ENCODE data around the gene TFCP2.

DNA sequence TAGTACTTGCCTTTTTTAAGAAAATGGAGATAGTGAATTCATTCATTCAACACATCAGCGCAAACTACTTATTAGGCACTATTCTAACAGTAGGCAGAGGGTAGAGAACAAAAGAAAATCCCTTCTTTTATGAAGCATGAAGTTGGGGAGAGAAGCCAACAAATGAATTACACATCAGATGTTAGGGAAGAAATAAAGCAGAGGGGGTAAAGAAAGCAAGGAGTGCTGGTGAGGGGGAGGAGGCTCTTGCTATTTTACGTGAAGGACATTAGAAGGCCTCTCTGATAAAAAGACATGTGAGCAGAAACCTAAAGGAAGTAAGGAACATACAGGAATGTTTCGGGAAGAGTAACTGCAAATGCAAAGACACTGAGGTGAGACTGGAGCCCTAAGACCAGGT is 22.2 kb downstream of the TFCP2 start:
- TF ChIP-seq, protein P1, sequence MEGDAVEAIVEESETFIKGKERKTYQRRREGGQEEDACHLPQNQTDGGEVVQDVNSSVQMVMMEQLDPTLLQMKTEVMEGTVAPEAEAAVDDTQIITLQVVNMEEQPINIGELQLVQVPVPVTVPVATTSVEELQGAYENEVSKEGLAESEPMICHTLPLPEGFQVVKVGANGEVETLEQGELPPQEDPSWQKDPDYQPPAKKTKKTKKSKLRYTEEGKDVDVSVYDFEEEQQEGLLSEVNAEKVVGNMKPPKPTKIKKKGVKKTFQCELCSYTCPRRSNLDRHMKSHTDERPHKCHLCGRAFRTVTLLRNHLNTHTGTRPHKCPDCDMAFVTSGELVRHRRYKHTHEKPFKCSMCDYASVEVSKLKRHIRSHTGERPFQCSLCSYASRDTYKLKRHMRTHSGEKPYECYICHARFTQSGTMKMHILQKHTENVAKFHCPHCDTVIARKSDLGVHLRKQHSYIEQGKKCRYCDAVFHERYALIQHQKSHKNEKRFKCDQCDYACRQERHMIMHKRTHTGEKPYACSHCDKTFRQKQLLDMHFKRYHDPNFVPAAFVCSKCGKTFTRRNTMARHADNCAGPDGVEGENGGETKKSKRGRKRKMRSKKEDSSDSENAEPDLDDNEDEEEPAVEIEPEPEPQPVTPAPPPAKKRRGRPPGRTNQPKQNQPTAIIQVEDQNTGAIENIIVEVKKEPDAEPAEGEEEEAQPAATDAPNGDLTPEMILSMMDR (IDR thresholded peaks at IDR 0.05), result no peak
- TF ChIP-seq POLR2A (IDR thresholded peaks at IDR 0.05) (no peak), EP300 (IDR thresholded peaks at IDR 0.05) (no peak), POLR2AphosphoS5 (IDR thresholded peaks at IDR 0.05) (no peak)

Data from suprapubic skin (tissue), 4 donors.